SK-N-SH (cell line): ENCODE results near the gene LSM14B.

ENCODE experiments used
- CHD2 ChIP-seq: fragments of 150-350 bp; IDR thresholded peaks from 2 replicates; pipeline ENCODE4 v1.6.1; 2018; ENCODE audit warnings: low read length; ENCODE audit not compliant: partially characterized antibody
- CTCF ChIP-seq: fragments of 200-600 bp; sonication (generic); IDR thresholded peaks from 2 replicates; pipeline ENCODE4 v1.6.1; 2017; ENCODE audit warnings: antibody characterized with exemption, mild to moderate bottlenecking, moderate library complexity
- ELF1 ChIP-seq: IDR thresholded peaks from 2 replicates; pipeline ENCODE4 v1.4.0; 2012
- EP300 ChIP-seq, 2 experiments: IDR thresholded peaks; 2 replicates each; pipeline versions ENCODE4 v1.4.0 to v1.6.1; 2012; ENCODE audit warnings: borderline replicate concordance in 1 of 2, low read depth in 1 of 2, low read length in 1 of 2
- FOSL2 ChIP-seq: IDR thresholded peaks from 2 replicates; pipeline ENCODE4 v1.4.0; 2012; ENCODE audit warnings: low read depth, mild to moderate bottlenecking, moderate library complexity, borderline replicate concordance
- POLR2AphosphoS5 ChIP-seq: IDR thresholded peaks from 2 replicates; pipeline ENCODE4 v1.6.1; 2012; ENCODE audit warnings: low read depth, low read length
- TCF12 ChIP-seq: IDR thresholded peaks from 2 replicates; pipeline ENCODE4 v1.4.0; 2012
- USF1 ChIP-seq: IDR thresholded peaks from 2 replicates; pipeline ENCODE4 v1.4.0; 2012; ENCODE audit warnings: low read depth, borderline replicate concordance
- ZBTB33 ChIP-seq: IDR thresholded peaks from 2 replicates; pipeline ENCODE4 v1.4.0; 2012; ENCODE audit warnings: low read depth, borderline replicate concordance
- TF ChIP-seq, protein P1 (sequence below): IDR thresholded peaks from 2 replicates; pipeline ENCODE4 v1.6.1; 2012; ENCODE audit warnings: mild to moderate bottlenecking, low read depth, low read length, moderate library complexity

GRCh38 chr20:62119115-62119514 is 3.2 kb upstream of the LSM14B start:
- no peak for TF ChIP-seq POLR2AphosphoS5
- TF ChIP-seq CTCF: no peak
- TF ChIP-seq, protein P1, sequence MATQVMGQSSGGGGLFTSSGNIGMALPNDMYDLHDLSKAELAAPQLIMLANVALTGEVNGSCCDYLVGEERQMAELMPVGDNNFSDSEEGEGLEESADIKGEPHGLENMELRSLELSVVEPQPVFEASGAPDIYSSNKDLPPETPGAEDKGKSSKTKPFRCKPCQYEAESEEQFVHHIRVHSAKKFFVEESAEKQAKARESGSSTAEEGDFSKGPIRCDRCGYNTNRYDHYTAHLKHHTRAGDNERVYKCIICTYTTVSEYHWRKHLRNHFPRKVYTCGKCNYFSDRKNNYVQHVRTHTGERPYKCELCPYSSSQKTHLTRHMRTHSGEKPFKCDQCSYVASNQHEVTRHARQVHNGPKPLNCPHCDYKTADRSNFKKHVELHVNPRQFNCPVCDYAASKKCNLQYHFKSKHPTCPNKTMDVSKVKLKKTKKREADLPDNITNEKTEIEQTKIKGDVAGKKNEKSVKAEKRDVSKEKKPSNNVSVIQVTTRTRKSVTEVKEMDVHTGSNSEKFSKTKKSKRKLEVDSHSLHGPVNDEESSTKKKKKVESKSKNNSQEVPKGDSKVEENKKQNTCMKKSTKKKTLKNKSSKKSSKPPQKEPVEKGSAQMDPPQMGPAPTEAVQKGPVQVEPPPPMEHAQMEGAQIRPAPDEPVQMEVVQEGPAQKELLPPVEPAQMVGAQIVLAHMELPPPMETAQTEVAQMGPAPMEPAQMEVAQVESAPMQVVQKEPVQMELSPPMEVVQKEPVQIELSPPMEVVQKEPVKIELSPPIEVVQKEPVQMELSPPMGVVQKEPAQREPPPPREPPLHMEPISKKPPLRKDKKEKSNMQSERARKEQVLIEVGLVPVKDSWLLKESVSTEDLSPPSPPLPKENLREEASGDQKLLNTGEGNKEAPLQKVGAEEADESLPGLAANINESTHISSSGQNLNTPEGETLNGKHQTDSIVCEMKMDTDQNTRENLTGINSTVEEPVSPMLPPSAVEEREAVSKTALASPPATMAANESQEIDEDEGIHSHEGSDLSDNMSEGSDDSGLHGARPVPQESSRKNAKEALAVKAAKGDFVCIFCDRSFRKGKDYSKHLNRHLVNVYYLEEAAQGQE: no peak
- no peak for TF ChIP-seq FOSL2
- TF ChIP-seq EP300 (IDR thresholded peaks at IDR 0.05; ENCODE audit: borderline replicate concordance in 1 of 2, low read depth in 1 of 2, low read length in 1 of 2): no peak
- no peak for TF ChIP-seq CHD2
- no peak for TF ChIP-seq ELF1
- no peak for TF ChIP-seq TCF12
- no peak for TF ChIP-seq USF1
- TF ChIP-seq ZBTB33: no peak
